ENCODE data around the gene CCDC188. TPM values are rescaled to one million over a fixed set of nuclear protein-coding genes. Genes with fewer than 3 reads are reported as not detected.

The CCDC188 gene
- total and polyA plus RNA-seq, 2 donors (not counting 1 experiment from before 2014, with no cell fraction given) = not detected

DNA sequence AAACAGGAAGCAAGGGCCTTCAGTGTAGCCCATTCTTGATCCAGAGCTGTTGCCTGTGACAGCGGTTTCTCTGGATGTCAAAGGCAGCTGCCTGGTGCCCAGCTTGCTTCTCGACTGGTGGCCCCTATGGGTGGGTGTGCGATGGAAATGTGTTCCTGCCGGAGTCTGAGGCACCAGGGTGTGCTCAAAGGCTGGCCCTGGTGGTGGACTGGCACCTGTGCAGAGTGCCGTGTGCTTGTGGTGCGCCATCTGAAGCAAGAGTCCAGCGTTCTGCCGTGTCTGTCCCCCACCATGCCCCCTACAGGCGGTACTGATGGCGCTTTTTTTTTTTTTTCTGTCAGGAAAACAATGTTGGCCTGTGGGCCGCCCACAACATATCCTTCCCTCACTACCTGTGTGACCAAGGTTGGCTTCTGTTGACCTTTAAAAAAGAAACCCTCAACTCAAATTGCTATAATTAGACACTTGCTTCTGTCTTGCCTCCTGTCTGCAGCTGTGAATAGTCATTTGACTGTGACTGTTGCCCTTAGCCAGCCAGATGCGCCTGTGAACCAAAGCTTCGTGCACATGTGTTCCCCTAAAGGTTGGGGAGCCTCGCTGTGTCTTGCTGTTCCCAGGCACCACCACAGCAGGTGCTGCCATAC lies 39.7 kb downstream of the CCDC188 start:
- whole genome bisulfite sequencing (ENCODE audit: insufficient coverage) = 51% methylated on average over 13 of the region's 14 CpGs
- H2AFZ ChIP-seq (ENCODE audit: insufficient read depth, low read depth, low read length, poor library complexity, severe bottlenecking) = no peak overlapping the region
- peaks cover 4 to 19% of the 10 kb centered on the region in 2 donors for H3K4me1 ChIP-seq (ENCODE audit: control insufficient read depth in 2 of 2, insufficient read depth in 2 of 2, low read length in 2 of 2)
- POLR2A ChIA-PET = interaction anchor here (0.7 kb wide), 1 partner anchor 916 kb away, joined by 9 read pairs; no protein-coding TSS in a partner anchor
- H3K9ac ChIP-seq (ENCODE audit: low read length) = no peak overlapping the region
- H3K9me3 ChIP-seq (ENCODE audit: control extremely low read depth in 1 of 3, control insufficient read depth in 2 of 3, insufficient read depth in 1 of 3, low read length in 2 of 3) = no peaks in the 10 kb centered on the region
- peak overlapping the region in 1 of 2 donors; percentile 59 for H3K27ac ChIP-seq (ENCODE audit: low read length in 2 of 2)
- CTCF ChIA-PET = interaction anchor here (0.7 to 1.6 kb wide), 8 partner anchors 9 to 340 kb away, joined by 3 to 5 read pairs (median 3); partner anchors contain the start of gene TANGO2
- intact Hi-C loops (cut with micrococcal nuclease) = loop anchor here (10.0 kb wide), 1 partner anchor 744 kb away; the partner anchor contains the start of genes PI4KA and SNAP29
- H3K27me3 Mint-ChIP-seq = no peaks in the 10 kb centered on the region
- ATAC-seq (ENCODE audit: low read depth) (peak; percentile 72), DNase-seq (peak; percentile 52)
- peaks cover 14% of the 10 kb centered on the region for H3K4me1 Mint-ChIP-seq
- no peak overlapping the region for H3K4me3 Mint-ChIP-seq
- H3K36me3 ChIP-seq (replicated peaks in 1 of 2; ENCODE audit: control extremely low read depth in 1 of 2, control insufficient read depth in 1 of 2, extremely low read depth in 1 of 2, insufficient read depth in 2 of 2, low read length in 1 of 2) = peaks cover 0 to 62% of the 10 kb centered on the region in 2 experiments
- peaks cover 4% of the 10 kb centered on the region for H4K20me1 ChIP-seq (ENCODE audit: control insufficient read depth, insufficient read depth, low read length, poor library complexity, severe bottlenecking)
- H3K4me2 ChIP-seq (replicated peaks; ENCODE audit: low read depth, low read length, poor library complexity, severe bottlenecking) = no peak overlapping the region
- no peaks in the 10 kb centered on the region for H3K27me3 ChIP-seq (replicated peaks in 1 of 4; ENCODE audit: control extremely low read depth in 1 of 4, control insufficient read depth in 3 of 4, insufficient read depth in 4 of 4, low read length in 3 of 4)
- H3K79me2 ChIP-seq (ENCODE audit: control insufficient read depth, insufficient read depth, low read length) = peaks cover 12% of the 10 kb centered on the region
- H3K27ac Mint-ChIP-seq = peak overlapping the region; percentile 84
- no peak overlapping the region for H3K4me3 ChIP-seq (ENCODE audit: control extremely low read depth in 1 of 5, extremely low read depth in 1 of 5, insufficient read depth in 1 of 5, low read depth in 2 of 5, low read length in 4 of 5)
- H3K9me3 Mint-ChIP-seq (ENCODE audit: insufficient read depth) = no peaks in the 10 kb centered on the region
- no peak for TF ChIP-seq EZH2 (IDR thresholded peaks at IDR 0.05; ENCODE audit: borderline replicate concordance, insufficient read depth, low read depth, low read length, poor library complexity, severe bottlenecking)
- TF ChIP-seq, protein P1, sequence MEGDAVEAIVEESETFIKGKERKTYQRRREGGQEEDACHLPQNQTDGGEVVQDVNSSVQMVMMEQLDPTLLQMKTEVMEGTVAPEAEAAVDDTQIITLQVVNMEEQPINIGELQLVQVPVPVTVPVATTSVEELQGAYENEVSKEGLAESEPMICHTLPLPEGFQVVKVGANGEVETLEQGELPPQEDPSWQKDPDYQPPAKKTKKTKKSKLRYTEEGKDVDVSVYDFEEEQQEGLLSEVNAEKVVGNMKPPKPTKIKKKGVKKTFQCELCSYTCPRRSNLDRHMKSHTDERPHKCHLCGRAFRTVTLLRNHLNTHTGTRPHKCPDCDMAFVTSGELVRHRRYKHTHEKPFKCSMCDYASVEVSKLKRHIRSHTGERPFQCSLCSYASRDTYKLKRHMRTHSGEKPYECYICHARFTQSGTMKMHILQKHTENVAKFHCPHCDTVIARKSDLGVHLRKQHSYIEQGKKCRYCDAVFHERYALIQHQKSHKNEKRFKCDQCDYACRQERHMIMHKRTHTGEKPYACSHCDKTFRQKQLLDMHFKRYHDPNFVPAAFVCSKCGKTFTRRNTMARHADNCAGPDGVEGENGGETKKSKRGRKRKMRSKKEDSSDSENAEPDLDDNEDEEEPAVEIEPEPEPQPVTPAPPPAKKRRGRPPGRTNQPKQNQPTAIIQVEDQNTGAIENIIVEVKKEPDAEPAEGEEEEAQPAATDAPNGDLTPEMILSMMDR (IDR thresholded peaks at IDR 0.05) = peak; percentile 35
